Measurements from ENCODE around the gene C14orf132.

DNA sequence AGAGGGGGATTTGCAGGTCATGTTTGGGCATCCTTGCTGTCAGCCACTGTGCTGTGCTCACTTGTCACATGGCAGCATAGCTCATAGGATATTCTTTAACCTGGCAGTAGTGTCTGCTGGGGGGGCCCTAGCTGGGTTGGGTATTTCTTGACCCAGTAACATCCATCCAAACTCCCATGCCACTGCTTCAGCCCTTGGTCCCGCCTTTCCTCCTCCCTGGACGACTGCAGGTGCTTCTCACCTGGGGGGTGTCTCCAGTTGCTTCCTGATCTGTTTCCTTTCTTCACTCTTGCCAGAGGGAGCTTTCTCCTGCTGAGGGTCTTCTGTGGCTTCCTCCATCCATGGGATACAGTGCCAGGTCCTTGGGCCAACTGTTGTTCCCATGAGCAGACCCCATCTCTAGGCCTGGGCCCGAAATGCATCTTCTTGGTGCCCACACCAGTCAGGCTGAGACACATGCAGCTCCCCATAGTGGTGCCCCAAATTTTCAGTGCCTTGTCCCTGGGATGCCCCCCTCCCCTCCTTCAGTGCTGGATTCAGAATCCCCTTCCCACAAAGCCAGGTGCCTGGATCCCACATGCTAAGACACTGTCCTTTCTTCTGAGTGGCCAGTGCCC is 20.5 kb downstream of the C14orf132 start:
- TF ChIP-seq POLR2AphosphoS5 (IDR thresholded peaks at IDR 0.05; ENCODE audit: low read depth, low read length) (no peak), POLR2A (IDR thresholded peaks at IDR 0.05; ENCODE audit: low read depth, low read length) (no peak), TAF1 (IDR thresholded peaks at IDR 0.05; ENCODE audit: borderline replicate concordance, low read depth, low read length) (no peak)

All from GM12892 (cell line).